Measurements from ENCODE around the gene PCDHB7.
"Not testable (repeated sequence)": the region's sequence is repeated elsewhere in the genome, so short reads cannot be mapped to it uniquely, and the experiment has no call there.

PCDHB7 gene

DNA sequence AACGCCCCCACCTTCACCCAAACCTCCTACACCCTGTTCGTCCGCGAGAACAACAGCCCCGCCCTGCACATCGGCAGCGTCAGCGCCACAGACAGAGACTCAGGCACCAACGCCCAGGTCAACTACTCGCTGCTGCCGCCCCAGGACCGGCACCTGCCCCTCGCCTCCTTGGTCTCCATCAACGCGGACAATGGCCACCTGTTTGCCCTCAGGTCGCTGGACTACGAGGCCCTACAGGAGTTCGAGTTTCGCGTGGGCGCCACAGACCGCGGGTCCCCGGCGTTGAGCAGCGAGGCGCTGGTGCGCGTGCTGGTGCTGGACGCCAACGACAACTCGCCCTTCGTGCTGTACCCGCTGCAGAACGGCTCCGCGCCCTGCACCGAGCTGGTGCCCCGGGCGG lies 52.4 kb downstream of the PCDHB7 start:
- ATAC-seq, result not testable (repeated sequence)

DNA sequence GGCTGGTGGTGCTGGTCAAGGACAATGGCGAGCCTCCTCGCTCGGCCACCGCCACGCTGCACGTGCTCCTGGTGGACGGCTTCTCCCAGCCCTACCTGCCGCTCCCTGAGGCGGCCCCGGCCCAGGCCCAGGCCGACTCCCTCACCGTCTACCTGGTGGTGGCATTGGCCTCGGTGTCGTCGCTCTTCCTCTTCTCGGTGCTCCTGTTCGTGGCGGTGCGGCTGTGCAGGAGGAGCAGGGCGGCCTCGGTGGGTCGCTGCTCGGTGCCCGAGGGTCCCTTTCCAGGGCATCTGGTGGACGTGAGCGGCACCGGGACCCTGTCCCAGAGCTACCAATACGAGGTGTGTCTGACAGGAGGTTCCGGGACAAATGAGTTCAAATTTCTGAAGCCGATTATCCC lies 53.0 kb downstream of the PCDHB7 start:
- ATAC-seq, result not testable (repeated sequence)

All from activated CD4-positive, CD25-positive, alpha-beta regulatory T cell treated with anti-CD3 and anti-CD28 coated beads, Interleukin-2, amount 50 U/mL, for 24 hours (primary cell).